D721Med (cell line): ENCODE data around the gene SLC25A18.

Source experiments
- DNase-seq: peaks from one replicate; pipeline ENCODE4 v3.0.0; 2011; ENCODE audit warnings: low spot score; ENCODE audit not compliant: insufficient read length
- FAIRE-seq: peaks from 2 replicates; lab custom pipeline; 2011; peaks lifted over from hg19 to GRCh38; lab: Jason Lieb, UNC
- CTCF ChIP-seq: IDR thresholded peaks from 2 replicates; pipeline ENCODE4 v1.5.1; 2012; ENCODE audit warnings: mild to moderate bottlenecking, control low read depth; ENCODE audit not compliant: insufficient read depth; ENCODE audit errors: missing control alignments

Gene SLC25A18

GRCh38 chr22:17569971-17570511 is 6.7 kb downstream of the SLC25A18 start:
- TF ChIP-seq CTCF = no peak
- FAIRE-seq = no peak
- no peak for DNase-seq

GRCh38 chr22:17570851-17571631 is 7.7 kb downstream of the SLC25A18 start:
- DNase-seq (no peak), FAIRE-seq (no peak)
- no peak for TF ChIP-seq CTCF

GRCh38 chr22:17575151-17575550 is 11.9 kb downstream of the SLC25A18 start:
- DNase-seq (no peak), FAIRE-seq (no peak)
- TF ChIP-seq CTCF = no peak

- FAIRE-seq (no peak), DNase-seq (no peak)
- no peak for TF ChIP-seq CTCF
Observed at GRCh38 chr22:17575681-17576080, 12.4 kb downstream of the SLC25A18 start.

- TF ChIP-seq CTCF = no peak
- FAIRE-seq (no peak), DNase-seq (no peak)
Observed at GRCh38 chr22:17576470-17576869, 13.2 kb downstream of the SLC25A18 start.

- FAIRE-seq (no peak), DNase-seq (no peak)
- no peak for TF ChIP-seq CTCF
Observed at GRCh38 chr22:17578136-17578754, 14.9 kb downstream of the SLC25A18 start.
